NT2/D1 (cell line): ENCODE measurements around the gene SRSF1.

Experiments
- SUZ12 ChIP-seq: IDR thresholded peaks from 2 replicates; pipeline ENCODE4 v1.6.1; 2011; ENCODE audit not compliant: insufficient read length, insufficient read depth; ENCODE audit errors: extremely low read depth
- YY1 ChIP-seq: IDR thresholded peaks from 2 replicates; pipeline ENCODE4 v1.6.1; 2011; ENCODE audit not compliant: insufficient read length, insufficient read depth
- ZNF274 ChIP-seq: IDR thresholded peaks from 2 replicates; pipeline ENCODE4 v1.6.1; 2011; ENCODE audit warnings: mild to moderate bottlenecking, low read depth, low read length

- no peak for TF ChIP-seq YY1
- TF ChIP-seq ZNF274, result no peak
- TF ChIP-seq SUZ12, result no peak
Observed at GRCh38 chr17:57963149-57963511, 43.9 kb downstream of the SRSF1 start.
